Trophoblast cell (in vitro differentiated cells and primary cell): ENCODE measurements around the gene MYH7.
"Not testable (repeated sequence)": the region's sequence is repeated elsewhere in the genome, so short reads cannot be mapped to it uniquely, and the experiment has no call there.

Experiments used
- DNase-seq, 2 donors: peaks; one replicate each; pipeline ENCODE4 v3.0.0-alpha.2; 2016
- H2AFZ ChIP-seq: 2 replicates; pipeline ENCODE4 v1.6.1; 2013; ENCODE audit warnings: low read length, moderate library complexity, mild to moderate bottlenecking; ENCODE audit not compliant: insufficient read depth, poor library complexity
- H2AK5ac ChIP-seq: 2 replicates; pipeline ENCODE4 v1.6.1; 2013; ENCODE audit warnings: mild to moderate bottlenecking, low read length
- H2BK120ac ChIP-seq: 2 replicates; pipeline ENCODE4 v1.6.1; 2013; ENCODE audit warnings: low read length, mild to moderate bottlenecking, moderate library complexity; ENCODE audit not compliant: insufficient read depth, poor library complexity
- H2BK12ac ChIP-seq: 2 replicates; pipeline ENCODE4 v1.6.1; 2013; ENCODE audit warnings: mild to moderate bottlenecking, low read length, moderate library complexity
- H2BK5ac ChIP-seq: 2 replicates; pipeline ENCODE4 v1.6.1; 2013; ENCODE audit warnings: low read length, low read depth, moderate library complexity, mild to moderate bottlenecking; ENCODE audit not compliant: poor library complexity
- H3K14ac ChIP-seq: 2 replicates; pipeline ENCODE4 v1.6.1; 2013; ENCODE audit warnings: mild to moderate bottlenecking, low read length
- H3K18ac ChIP-seq: 2 replicates; pipeline ENCODE4 v1.6.1; 2013; ENCODE audit warnings: mild to moderate bottlenecking, low read length
- H3K23ac ChIP-seq: 2 replicates; pipeline ENCODE4 v1.6.1; 2013; ENCODE audit warnings: low read length
- H3K27ac ChIP-seq: 2 replicates; pipeline ENCODE4 v1.5.1; 2013; ENCODE audit warnings: low read depth, mild to moderate bottlenecking, inconsistent platforms, low read length, moderate library complexity
- H3K27me3 ChIP-seq: 2 replicates; pipeline ENCODE4 v1.6.1; 2013; ENCODE audit warnings: inconsistent platforms, mild to moderate bottlenecking, low read length, moderate library complexity; ENCODE audit not compliant: insufficient read depth
- H3K36me3 ChIP-seq, 2 experiments: 1 replicate in 1 of 2; 2 replicates in 1 of 2; pipeline ENCODE4 v1.6.1; 2013; ENCODE audit warnings: low read length in 2 of 2, mild to moderate bottlenecking in 2 of 2, moderate library complexity in 1 of 2; ENCODE audit not compliant: insufficient read depth in 2 of 2, control insufficient read depth in 1 of 2
- H3K4ac ChIP-seq: 2 replicates; pipeline ENCODE4 v1.6.1; 2013; ENCODE audit warnings: low read depth, mild to moderate bottlenecking, low read length, moderate library complexity
- H3K4me1 ChIP-seq, 2 experiments: 1 replicate in 1 of 2; 2 replicates in 1 of 2; pipeline ENCODE4 v1.6.1; 2013; ENCODE audit warnings: low read length in 2 of 2, mild to moderate bottlenecking in 2 of 2, moderate library complexity in 1 of 2; ENCODE audit not compliant: insufficient read depth in 2 of 2, control insufficient read depth in 1 of 2
- H3K4me2 ChIP-seq: 2 replicates; pipeline ENCODE4 v1.6.1; 2013; ENCODE audit warnings: inconsistent platforms, mild to moderate bottlenecking, low read length, moderate library complexity
- H3K4me3 ChIP-seq: 2 replicates; pipeline ENCODE4 v1.5.1; 2013; ENCODE audit warnings: mild to moderate bottlenecking, low read depth, low read length, inconsistent platforms
- H3K79me1 ChIP-seq: one replicate; pipeline ENCODE4 v1.6.1; 2013; ENCODE audit warnings: low read length
- H3K79me2 ChIP-seq: 2 replicates; pipeline ENCODE4 v1.6.1; 2013; ENCODE audit warnings: low read length, mild to moderate bottlenecking; ENCODE audit not compliant: control insufficient read depth, insufficient read depth, poor library complexity
- H3K9ac ChIP-seq: 2 replicates; pipeline ENCODE4 v1.6.1; 2013; ENCODE audit warnings: mild to moderate bottlenecking, low read length
- H3K9me3 ChIP-seq: 2 replicates; pipeline ENCODE4 v1.6.1; 2013; ENCODE audit warnings: low read depth, mild to moderate bottlenecking, control low read depth, inconsistent platforms, low read length; ENCODE audit not compliant: insufficient read depth
- H4K12ac ChIP-seq: 2 replicates; pipeline ENCODE4 v1.6.1; 2013; ENCODE audit warnings: low read depth, mild to moderate bottlenecking, low read length, moderate library complexity
- H4K8ac ChIP-seq: 2 replicates; pipeline ENCODE4 v1.6.1; 2013; ENCODE audit warnings: low read depth, mild to moderate bottlenecking, low read length, moderate library complexity
- H4K91ac ChIP-seq: one replicate; pipeline ENCODE4 v1.6.1; 2013; ENCODE audit warnings: low read depth, mild to moderate bottlenecking, low read length, moderate library complexity
- WGBS: extraction: QIAGEN DNeasy Blood & Tissue Kit; methylation state at CpG from one replicate; pipeline ENCODE4 v1.1.7; 2013; ENCODE audit warnings: missing lambda C conversion rate; ENCODE audit not compliant: insufficient read length, insufficient coverage; ENCODE audit errors: extremely low coverage; 5-methylcytosine and 5-hydroxymethylcytosine counted together

The MYH7 gene

DNA sequence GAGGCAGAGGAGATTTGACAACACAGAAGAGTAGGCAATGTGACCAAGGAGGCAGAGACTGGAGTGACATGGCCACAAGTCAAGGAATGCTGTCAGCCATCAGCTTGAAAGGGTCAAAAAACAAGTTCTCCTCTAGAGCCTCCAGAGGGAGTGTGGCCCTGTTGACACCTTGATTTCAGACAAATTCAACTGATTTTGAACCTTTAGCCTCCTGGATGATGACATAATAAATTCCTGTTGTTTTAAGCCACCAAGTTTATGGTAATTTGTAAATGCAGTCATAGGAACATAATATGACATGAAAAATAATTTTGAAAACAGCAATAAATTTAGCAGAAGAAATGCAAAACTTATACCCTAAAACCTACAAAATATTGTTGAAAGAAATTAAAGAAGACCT, 25.5 kb upstream of the MYH7 start:
- Histone ChIP-seq H3K4me3 (no peak overlapping the region), H3K4me2 (no peak overlapping the region), H3K23ac (no peak overlapping the region), H3K14ac (no peak overlapping the region), H4K91ac (no peak overlapping the region), H3K79me2 (no peaks in the 10 kb centered on the region), H3K9ac (no peak overlapping the region), H3K27me3 (no peaks in the 10 kb centered on the region), H4K8ac (no peak overlapping the region), H3K9me3 (no peaks in the 10 kb centered on the region), H3K4me1 (no peaks in the 10 kb centered on the region), H3K36me3 (no peaks in the 10 kb centered on the region), H4K12ac (no peak overlapping the region), H2AFZ (no peak overlapping the region), H2AK5ac (no peak overlapping the region), H2BK12ac (no peak overlapping the region), H2BK120ac (no peak overlapping the region), H3K79me1 (no peaks in the 10 kb centered on the region), H3K27ac (no peak overlapping the region), H2BK5ac (no peak overlapping the region), H3K18ac (no peak overlapping the region), H3K4ac (no peak overlapping the region)
- DNase-seq, result no peak

DNA sequence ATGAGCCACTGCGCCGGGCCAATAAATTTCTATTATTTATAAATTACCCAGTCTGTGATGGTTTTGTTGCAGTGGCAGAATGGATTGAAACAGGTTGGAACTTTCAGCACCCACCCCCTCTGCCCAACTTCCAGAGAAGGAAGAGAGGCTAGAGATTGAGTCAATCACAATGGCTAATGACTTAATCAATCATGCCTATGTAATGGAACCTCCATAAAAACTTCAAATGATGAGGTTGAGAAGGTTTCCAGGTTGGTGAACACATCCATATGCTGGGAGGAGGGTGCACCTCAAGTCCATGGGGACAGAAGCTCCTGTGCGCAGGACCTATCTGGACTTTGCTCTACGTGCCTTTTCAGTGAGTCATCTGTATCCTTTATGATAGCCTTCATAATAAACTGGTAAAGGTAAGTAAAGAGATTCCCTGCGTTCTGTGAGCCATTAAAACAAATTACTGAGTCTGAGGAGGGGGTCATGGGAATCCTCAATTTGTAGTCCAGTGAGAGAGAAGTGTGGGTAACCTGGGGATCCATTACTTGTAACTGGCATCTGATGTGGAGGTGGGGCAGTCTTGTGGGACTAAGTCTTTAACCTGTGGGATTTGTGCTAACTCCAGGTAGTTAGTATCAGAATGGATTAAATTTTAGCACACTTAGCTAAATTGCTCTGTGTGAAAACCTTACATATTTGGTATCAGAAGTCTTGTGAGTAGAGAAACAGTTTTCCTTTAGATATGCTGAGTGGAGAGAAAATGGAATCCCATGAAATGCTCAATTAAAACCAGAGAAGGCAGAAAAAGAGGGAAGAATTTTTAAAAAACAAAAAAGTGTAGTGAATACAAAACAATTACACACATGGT, 22.4 kb upstream of the MYH7 start:
- H2AFZ ChIP-seq, result no peak overlapping the region
- H3K4me2 ChIP-seq, result no peak overlapping the region
- no peak overlapping the region for H3K14ac ChIP-seq
- H3K4me3 ChIP-seq, result no peak overlapping the region
- no peak overlapping the region for H2AK5ac ChIP-seq
- no peak for DNase-seq
- H4K12ac ChIP-seq, result no peak overlapping the region
- no peaks in the 10 kb centered on the region for H3K4me1 ChIP-seq
- H3K27me3 ChIP-seq, result no peaks in the 10 kb centered on the region
- H3K9me3 ChIP-seq, result no peaks in the 10 kb centered on the region
- no peak overlapping the region for H3K9ac ChIP-seq
- no peaks in the 10 kb centered on the region for H3K79me2 ChIP-seq
- WGBS, result no CpG with 5 or more reads among the region's 5 CpGs
- H3K4ac ChIP-seq, result no peak overlapping the region
- H2BK12ac ChIP-seq, result no peak overlapping the region
- no peaks in the 10 kb centered on the region for H3K79me1 ChIP-seq
- no peak overlapping the region for H3K27ac ChIP-seq
- H4K8ac ChIP-seq, result no peak overlapping the region
- no peak overlapping the region for H2BK120ac ChIP-seq
- no peak overlapping the region for H3K18ac ChIP-seq
- no peaks in the 10 kb centered on the region for H3K36me3 ChIP-seq
- H2BK5ac ChIP-seq, result no peak overlapping the region
- no peak overlapping the region for H3K23ac ChIP-seq
- H4K91ac ChIP-seq, result no peak overlapping the region

DNA sequence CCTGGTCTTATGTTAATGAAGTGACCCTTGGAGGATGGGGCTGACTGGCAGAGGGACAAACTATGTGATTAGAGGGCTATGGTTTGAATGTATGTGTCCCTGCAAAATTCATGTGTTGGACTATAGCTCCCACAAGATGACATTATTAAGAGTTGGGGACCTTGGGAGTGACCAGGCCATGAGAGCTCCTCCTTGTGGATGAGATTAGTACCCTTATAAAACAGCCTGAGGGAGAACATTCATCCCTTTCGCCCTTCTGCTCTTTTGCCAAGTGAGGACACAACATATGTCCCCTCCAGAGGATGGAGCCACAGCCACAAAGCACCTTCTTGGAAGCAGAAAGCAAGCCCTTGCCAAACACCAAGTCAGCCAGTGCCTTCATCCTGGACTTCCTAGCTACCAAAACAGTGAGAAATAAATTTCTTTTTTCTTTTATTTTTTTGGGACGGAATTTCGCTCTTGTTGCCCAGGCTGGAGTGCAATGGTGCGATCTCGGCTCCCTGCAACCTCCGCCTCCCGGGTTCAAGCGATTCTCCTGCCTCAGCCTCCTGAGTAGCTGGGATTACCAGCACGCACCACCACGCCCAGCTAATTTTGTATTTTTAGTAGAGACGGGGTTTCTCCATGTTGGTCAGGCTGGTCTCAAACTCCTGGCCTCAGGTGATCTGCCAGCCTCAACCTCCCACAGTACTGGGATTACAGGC, 21.6 kb upstream of the MYH7 start:
- not testable (repeated sequence) for H3K18ac ChIP-seq, H4K12ac ChIP-seq, H3K9me3 ChIP-seq, H3K36me3 ChIP-seq, H3K14ac ChIP-seq, H2AFZ ChIP-seq, H3K79me2 ChIP-seq, H3K23ac ChIP-seq, H3K4me1 ChIP-seq, H2BK120ac ChIP-seq, H4K8ac ChIP-seq, H3K4me2 ChIP-seq, H3K79me1 ChIP-seq, H3K27ac ChIP-seq, H3K4me3 ChIP-seq, H4K91ac ChIP-seq, H2AK5ac ChIP-seq, H3K27me3 ChIP-seq, H3K4ac ChIP-seq, H2BK12ac ChIP-seq, DNase-seq, H2BK5ac ChIP-seq, H3K9ac ChIP-seq
- WGBS, result no CpG with 5 or more reads among the region's 11 CpGs

DNA sequence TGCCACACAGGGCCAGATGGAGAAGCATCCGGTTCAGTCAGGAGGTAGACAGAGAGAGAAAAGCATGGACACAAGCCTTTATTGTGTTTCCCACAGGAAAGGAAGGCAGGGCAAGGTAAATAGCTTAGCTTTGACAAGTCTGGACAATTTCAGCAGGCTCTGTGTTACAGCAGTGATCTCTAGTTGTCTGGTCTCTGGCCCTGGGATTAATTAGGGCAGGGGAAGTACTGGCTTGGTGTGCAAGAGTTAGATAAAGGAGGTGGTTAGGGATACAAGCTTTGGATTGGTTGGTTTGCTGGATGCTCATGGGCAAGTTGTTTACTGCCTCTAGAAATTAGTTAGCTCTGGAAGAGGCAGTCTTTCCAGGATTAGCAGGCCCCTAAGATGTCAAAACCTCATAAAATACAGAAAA, 19.0 kb upstream of the MYH7 start:
- WGBS, result no CpG with 5 or more reads among the region's 1 CpG
- Histone ChIP-seq H4K8ac (no peak overlapping the region), H3K9me3 (no peaks in the 10 kb centered on the region), H2AK5ac (no peak overlapping the region), H2BK12ac (no peak overlapping the region), H2AFZ (no peak overlapping the region), H3K4ac (no peak overlapping the region), H2BK5ac (no peak overlapping the region), H4K12ac (no peak overlapping the region), H3K4me2 (no peak overlapping the region), H3K9ac (no peak overlapping the region), H3K14ac (no peak overlapping the region), H3K4me1 (no peaks in the 10 kb centered on the region), H3K27ac (no peak overlapping the region), H3K4me3 (no peak overlapping the region), H3K79me1 (no peaks in the 10 kb centered on the region), H3K79me2 (no peaks in the 10 kb centered on the region), H3K27me3 (no peaks in the 10 kb centered on the region), H3K18ac (no peak overlapping the region), H4K91ac (no peak overlapping the region), H3K36me3 (no peaks in the 10 kb centered on the region), H2BK120ac (no peak overlapping the region), H3K23ac (no peak overlapping the region)
- DNase-seq, result no peak
